ENCODE measurements around the gene CCDC149.

DNA sequence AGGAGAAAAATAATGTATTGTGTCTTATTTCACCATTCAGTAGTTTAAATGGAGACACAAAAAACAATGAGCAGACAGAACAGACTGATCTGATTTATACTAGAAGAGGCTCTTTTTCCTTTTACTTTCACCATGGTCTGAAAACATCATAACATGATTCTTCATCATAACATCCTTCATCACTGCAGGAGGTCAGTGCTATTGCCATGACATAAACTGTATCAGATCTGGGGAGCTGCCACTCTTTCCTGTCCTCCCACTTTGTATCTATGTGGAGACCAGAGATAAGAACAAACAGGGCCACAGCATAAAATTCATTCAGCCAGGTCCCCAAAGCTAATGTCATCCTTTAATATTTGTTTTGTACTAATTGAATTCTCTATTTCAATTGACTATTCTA lies 92.3 kb downstream of the CCDC149 start:
- TF ChIP-seq CTCF (IDR thresholded peaks at IDR 0.05) (no peak), POLR2A (IDR thresholded peaks at IDR 0.05) (no peak)
